ENCODE results near the gene DNAH3. TPM values are rescaled to one million over a fixed set of nuclear protein-coding genes. Genes with fewer than 3 reads are reported as not detected.

The DNAH3 gene
- total RNA-seq, 1 experiment from 2014 or later, result 0.57 TPM

DNA sequence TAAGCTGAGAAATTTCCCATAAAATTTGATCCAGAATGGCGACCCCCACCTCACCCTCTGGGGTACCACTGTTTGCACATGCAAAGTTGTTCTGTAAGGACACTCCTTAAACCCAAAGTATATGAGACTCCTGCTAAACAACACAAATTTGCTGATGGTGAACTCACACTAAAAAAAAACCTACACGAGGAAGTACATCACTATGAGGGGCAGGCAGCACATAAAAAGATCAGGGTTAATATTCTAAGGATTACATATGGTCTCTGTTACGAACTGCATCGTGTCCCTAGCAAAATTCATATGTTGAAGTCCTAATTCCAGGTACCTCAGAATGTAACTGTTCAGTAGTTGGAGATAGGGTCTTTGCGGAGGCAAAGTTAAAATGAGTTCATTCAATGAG, 189.7 kb downstream of the DNAH3 start:
- ATAC-seq (no peak), DNase-seq (ENCODE audit: low spot score) (no peak)
- no peaks in the 10 kb centered on the region; the same call in 1 of the 2 replicates for H3K27me3 Mint-ChIP-seq (ENCODE audit: low read depth)
- H3K27ac Mint-ChIP-seq, result no peak overlapping the region
- peaks cover 4% of the 10 kb centered on the region; the same call in 1 of the 2 replicates for H3K4me1 Mint-ChIP-seq
- H3K4me3 Mint-ChIP-seq, result no peak overlapping the region
- ChIA-PET POLR2A (interaction anchor here (0.6 kb wide), 1 partner anchor 154 kb away, joined by 4 read pairs; the partner anchor contains the start of genes ERI2 and REXO5), CTCF (no interaction called here)
- H3K9me3 Mint-ChIP-seq, result peaks cover 18% of the 10 kb centered on the region
- no peaks in the 10 kb centered on the region for H3K36me3 Mint-ChIP-seq
- TF ChIP-seq, protein P1, sequence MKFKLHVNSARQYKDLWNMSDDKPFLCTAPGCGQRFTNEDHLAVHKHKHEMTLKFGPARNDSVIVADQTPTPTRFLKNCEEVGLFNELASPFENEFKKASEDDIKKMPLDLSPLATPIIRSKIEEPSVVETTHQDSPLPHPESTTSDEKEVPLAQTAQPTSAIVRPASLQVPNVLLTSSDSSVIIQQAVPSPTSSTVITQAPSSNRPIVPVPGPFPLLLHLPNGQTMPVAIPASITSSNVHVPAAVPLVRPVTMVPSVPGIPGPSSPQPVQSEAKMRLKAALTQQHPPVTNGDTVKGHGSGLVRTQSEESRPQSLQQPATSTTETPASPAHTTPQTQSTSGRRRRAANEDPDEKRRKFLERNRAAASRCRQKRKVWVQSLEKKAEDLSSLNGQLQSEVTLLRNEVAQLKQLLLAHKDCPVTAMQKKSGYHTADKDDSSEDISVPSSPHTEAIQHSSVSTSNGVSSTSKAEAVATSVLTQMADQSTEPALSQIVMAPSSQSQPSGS (CRISPR knock-in tag; IDR thresholded peaks at IDR 0.05; ENCODE audit: borderline replicate concordance, low read depth), result no peak
- TF ChIP-seq SP1 (CRISPR knock-in tag; conservative IDR thresholded peaks at IDR 0.05), result no peak
- TF ChIP-seq, protein P2, sequence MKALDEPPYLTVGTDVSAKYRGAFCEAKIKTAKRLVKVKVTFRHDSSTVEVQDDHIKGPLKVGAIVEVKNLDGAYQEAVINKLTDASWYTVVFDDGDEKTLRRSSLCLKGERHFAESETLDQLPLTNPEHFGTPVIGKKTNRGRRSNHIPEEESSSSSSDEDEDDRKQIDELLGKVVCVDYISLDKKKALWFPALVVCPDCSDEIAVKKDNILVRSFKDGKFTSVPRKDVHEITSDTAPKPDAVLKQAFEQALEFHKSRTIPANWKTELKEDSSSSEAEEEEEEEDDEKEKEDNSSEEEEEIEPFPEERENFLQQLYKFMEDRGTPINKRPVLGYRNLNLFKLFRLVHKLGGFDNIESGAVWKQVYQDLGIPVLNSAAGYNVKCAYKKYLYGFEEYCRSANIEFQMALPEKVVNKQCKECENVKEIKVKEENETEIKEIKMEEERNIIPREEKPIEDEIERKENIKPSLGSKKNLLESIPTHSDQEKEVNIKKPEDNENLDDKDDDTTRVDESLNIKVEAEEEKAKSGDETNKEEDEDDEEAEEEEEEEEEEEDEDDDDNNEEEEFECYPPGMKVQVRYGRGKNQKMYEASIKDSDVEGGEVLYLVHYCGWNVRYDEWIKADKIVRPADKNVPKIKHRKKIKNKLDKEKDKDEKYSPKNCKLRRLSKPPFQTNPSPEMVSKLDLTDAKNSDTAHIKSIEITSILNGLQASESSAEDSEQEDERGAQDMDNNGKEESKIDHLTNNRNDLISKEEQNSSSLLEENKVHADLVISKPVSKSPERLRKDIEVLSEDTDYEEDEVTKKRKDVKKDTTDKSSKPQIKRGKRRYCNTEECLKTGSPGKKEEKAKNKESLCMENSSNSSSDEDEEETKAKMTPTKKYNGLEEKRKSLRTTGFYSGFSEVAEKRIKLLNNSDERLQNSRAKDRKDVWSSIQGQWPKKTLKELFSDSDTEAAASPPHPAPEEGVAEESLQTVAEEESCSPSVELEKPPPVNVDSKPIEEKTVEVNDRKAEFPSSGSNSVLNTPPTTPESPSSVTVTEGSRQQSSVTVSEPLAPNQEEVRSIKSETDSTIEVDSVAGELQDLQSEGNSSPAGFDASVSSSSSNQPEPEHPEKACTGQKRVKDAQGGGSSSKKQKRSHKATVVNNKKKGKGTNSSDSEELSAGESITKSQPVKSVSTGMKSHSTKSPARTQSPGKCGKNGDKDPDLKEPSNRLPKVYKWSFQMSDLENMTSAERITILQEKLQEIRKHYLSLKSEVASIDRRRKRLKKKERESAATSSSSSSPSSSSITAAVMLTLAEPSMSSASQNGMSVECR (CRISPR knock-in tag; IDR thresholded peaks at IDR 0.05; ENCODE audit: borderline replicate concordance), result no peak
- TF ChIP-seq, protein P3, sequence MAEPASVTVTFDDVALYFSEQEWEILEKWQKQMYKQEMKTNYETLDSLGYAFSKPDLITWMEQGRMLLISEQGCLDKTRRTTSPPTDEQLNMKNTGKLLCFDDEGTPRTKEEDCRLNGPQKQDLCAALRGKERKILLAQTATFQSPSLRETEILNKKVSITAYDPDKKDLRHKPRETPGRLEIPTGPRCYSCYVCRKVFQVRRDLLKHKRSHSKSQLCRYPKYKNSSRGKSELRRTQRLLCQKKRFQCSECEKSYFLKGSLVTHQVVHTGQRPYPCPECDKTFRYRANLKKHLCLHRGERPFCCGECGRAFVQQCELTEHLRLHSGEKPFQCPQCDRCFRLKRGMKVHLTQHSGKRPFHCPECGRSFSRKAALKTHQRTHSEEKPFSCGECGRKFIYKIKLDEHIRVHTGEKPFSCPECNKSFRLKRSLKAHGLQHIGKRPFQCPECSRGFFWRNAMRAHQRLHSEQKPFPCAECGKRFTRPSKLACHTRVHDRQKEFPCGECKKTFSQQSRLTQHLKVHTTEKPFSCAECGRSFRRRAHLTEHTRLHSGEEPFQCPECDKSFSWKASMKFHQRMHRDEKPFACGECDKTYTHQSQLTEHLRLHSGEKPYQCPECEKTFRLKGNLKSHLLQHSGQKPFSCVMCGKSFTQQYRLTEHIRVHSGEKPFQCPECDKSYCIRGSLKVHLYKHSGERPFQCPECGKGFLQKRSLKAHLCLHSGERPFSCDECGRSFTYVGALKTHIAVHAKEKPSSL (CRISPR knock-in tag; conservative IDR thresholded peaks at IDR 0.05), result no peak
- no peak for TF ChIP-seq MXD4 (CRISPR knock-in tag; IDR thresholded peaks at IDR 0.05; ENCODE audit: borderline replicate concordance)
- TF ChIP-seq, protein P4, sequence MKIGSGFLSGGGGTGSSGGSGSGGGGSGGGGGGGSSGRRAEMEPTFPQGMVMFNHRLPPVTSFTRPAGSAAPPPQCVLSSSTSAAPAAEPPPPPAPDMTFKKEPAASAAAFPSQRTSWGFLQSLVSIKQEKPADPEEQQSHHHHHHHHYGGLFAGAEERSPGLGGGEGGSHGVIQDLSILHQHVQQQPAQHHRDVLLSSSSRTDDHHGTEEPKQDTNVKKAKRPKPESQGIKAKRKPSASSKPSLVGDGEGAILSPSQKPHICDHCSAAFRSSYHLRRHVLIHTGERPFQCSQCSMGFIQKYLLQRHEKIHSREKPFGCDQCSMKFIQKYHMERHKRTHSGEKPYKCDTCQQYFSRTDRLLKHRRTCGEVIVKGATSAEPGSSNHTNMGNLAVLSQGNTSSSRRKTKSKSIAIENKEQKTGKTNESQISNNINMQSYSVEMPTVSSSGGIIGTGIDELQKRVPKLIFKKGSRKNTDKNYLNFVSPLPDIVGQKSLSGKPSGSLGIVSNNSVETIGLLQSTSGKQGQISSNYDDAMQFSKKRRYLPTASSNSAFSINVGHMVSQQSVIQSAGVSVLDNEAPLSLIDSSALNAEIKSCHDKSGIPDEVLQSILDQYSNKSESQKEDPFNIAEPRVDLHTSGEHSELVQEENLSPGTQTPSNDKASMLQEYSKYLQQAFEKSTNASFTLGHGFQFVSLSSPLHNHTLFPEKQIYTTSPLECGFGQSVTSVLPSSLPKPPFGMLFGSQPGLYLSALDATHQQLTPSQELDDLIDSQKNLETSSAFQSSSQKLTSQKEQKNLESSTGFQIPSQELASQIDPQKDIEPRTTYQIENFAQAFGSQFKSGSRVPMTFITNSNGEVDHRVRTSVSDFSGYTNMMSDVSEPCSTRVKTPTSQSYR (CRISPR knock-in tag; IDR thresholded peaks at IDR 0.05), result no peak
- TF ChIP-seq FOXP1 (CRISPR knock-in tag; IDR thresholded peaks at IDR 0.05; ENCODE audit: borderline replicate concordance), result no peak
- TF ChIP-seq, protein P5, sequence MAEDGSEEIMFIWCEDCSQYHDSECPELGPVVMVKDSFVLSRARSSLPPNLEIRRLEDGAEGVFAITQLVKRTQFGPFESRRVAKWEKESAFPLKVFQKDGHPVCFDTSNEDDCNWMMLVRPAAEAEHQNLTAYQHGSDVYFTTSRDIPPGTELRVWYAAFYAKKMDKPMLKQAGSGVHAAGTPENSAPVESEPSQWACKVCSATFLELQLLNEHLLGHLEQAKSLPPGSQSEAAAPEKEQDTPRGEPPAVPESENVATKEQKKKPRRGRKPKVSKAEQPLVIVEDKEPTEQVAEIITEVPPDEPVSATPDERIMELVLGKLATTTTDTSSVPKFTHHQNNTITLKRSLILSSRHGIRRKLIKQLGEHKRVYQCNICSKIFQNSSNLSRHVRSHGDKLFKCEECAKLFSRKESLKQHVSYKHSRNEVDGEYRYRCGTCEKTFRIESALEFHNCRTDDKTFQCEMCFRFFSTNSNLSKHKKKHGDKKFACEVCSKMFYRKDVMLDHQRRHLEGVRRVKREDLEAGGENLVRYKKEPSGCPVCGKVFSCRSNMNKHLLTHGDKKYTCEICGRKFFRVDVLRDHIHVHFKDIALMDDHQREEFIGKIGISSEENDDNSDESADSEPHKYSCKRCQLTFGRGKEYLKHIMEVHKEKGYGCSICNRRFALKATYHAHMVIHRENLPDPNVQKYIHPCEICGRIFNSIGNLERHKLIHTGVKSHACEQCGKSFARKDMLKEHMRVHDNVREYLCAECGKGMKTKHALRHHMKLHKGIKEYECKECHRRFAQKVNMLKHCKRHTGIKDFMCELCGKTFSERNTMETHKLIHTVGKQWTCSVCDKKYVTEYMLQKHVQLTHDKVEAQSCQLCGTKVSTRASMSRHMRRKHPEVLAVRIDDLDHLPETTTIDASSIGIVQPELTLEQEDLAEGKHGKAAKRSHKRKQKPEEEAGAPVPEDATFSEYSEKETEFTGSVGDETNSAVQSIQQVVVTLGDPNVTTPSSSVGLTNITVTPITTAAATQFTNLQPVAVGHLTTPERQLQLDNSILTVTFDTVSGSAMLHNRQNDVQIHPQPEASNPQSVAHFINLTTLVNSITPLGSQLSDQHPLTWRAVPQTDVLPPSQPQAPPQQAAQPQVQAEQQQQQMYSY (CRISPR knock-in tag; IDR thresholded peaks at IDR 0.05), result no peak
- no peak for TF ChIP-seq IRF2 (CRISPR knock-in tag; IDR thresholded peaks at IDR 0.05; ENCODE audit: borderline replicate concordance, low read depth)
- no peak for TF ChIP-seq TCF7 (CRISPR knock-in tag; IDR thresholded peaks at IDR 0.05; ENCODE audit: low read depth)
- TF ChIP-seq NR3C1 (CRISPR knock-in tag; conservative IDR thresholded peaks at IDR 0.05; ENCODE audit: low read depth), result no peak
- no peak for TF ChIP-seq NFYB (CRISPR knock-in tag; conservative IDR thresholded peaks at IDR 0.05; ENCODE audit: low read depth)
- TF ChIP-seq ZNF121 (CRISPR knock-in tag; IDR thresholded peaks at IDR 0.05), result no peak
- TF ChIP-seq, protein P6, sequence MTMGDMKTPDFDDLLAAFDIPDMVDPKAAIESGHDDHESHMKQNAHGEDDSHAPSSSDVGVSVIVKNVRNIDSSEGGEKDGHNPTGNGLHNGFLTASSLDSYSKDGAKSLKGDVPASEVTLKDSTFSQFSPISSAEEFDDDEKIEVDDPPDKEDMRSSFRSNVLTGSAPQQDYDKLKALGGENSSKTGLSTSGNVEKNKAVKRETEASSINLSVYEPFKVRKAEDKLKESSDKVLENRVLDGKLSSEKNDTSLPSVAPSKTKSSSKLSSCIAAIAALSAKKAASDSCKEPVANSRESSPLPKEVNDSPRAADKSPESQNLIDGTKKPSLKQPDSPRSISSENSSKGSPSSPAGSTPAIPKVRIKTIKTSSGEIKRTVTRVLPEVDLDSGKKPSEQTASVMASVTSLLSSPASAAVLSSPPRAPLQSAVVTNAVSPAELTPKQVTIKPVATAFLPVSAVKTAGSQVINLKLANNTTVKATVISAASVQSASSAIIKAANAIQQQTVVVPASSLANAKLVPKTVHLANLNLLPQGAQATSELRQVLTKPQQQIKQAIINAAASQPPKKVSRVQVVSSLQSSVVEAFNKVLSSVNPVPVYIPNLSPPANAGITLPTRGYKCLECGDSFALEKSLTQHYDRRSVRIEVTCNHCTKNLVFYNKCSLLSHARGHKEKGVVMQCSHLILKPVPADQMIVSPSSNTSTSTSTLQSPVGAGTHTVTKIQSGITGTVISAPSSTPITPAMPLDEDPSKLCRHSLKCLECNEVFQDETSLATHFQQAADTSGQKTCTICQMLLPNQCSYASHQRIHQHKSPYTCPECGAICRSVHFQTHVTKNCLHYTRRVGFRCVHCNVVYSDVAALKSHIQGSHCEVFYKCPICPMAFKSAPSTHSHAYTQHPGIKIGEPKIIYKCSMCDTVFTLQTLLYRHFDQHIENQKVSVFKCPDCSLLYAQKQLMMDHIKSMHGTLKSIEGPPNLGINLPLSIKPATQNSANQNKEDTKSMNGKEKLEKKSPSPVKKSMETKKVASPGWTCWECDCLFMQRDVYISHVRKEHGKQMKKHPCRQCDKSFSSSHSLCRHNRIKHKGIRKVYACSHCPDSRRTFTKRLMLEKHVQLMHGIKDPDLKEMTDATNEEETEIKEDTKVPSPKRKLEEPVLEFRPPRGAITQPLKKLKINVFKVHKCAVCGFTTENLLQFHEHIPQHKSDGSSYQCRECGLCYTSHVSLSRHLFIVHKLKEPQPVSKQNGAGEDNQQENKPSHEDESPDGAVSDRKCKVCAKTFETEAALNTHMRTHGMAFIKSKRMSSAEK (CRISPR knock-in tag; IDR thresholded peaks at IDR 0.05; ENCODE audit: borderline replicate concordance), result no peak
- TF ChIP-seq NR2C2 (CRISPR knock-in tag; IDR thresholded peaks at IDR 0.05), result no peak
- TF ChIP-seq, protein P7, sequence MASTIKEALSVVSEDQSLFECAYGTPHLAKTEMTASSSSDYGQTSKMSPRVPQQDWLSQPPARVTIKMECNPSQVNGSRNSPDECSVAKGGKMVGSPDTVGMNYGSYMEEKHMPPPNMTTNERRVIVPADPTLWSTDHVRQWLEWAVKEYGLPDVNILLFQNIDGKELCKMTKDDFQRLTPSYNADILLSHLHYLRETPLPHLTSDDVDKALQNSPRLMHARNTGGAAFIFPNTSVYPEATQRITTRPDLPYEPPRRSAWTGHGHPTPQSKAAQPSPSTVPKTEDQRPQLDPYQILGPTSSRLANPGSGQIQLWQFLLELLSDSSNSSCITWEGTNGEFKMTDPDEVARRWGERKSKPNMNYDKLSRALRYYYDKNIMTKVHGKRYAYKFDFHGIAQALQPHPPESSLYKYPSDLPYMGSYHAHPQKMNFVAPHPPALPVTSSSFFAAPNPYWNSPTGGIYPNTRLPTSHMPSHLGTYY (CRISPR knock-in tag; IDR thresholded peaks at IDR 0.05), result no peak
